Colon (tissue), 2 donors: ENCODE measurements around the gene CBR3.
"Not testable (repeated sequence)": the region's sequence is repeated elsewhere in the genome, so short reads cannot be mapped to it uniquely, and the experiment has no call there.

Source experiments
- FAIRE-seq: peaks from 2 replicates; lab custom pipeline; 2012; peaks lifted over from hg19 to GRCh38; lab: Jason Lieb, UNC
- donor health status: control.
- donor health status: control.

The CBR3 gene

DNA sequence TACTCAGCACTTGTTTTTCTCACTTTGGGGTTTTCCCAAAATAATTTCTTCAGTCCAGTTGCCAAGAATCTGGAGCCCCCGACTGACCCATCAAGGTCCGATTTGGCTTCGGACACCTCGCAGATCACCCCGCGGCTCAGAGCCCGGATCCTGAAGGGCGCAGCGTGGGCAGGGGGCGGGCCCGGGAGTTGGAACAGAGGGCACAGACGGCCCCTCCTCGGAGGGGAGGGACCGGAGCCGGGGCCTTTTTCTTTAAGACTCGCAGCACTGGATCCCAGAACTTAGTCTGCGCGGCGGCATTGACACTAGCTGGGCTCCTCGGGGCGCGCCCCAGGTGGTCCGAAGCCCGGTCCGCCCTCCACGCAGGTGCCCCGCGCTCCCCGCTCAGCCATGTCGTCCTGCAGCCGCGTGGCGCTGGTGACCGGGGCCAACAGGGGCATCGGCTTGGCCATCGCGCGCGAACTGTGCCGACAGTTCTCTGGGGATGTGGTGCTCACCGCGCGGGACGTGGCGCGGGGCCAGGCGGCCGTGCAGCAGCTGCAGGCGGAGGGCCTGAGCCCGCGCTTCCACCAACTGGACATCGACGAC, at the start of gene CBR3:
CBR3 (plus strand) TSS at position 277 of the 588 bp plus-strand sequence; CDS start at position 391, 114 bp downstream.
- FAIRE-seq, result no peak

GRCh38 chr21:36087362-36088138, 47.3 kb upstream of the CBR3 start:
- no peak for FAIRE-seq

DNA sequence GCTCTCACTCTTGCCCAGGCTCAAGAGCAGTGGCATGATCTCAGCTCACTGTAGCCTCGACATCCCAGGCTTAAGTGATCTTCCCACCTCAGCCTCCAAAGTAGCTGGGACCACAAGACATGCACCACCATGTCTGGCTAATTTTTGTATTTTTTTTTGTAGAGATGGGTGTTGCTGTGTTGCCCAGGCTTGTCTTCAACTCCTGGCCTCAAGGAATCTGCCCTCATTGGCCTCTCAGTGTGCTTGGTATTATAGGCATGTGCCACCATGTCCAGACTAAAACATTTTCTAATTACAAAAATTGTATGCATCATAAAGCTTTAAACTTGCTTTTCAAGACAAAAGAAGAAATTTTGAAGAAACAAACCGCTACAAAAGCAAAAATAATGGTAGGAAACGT, 44.9 kb upstream of the CBR3 start:
- FAIRE-seq, result no peak

DNA sequence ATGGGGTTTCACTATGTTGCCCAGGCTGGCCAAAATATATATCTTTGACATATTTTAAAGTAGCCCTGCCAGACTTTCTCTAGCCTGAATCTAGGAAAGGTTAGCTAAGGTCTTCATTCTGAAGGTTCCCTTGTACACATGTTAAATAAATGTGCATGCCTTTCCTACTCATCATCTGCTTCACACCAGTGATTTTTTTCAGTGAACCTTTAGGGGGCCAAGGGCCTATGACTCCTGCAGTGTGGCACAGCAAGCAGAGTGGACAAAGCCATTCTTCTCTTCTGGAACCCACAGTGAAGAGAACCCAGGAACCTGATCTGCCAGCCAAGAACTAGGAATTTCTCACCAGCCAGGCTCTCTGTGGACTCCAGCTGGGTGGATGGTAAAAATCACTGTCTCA, 42.2 kb upstream of the CBR3 start:
- no peak for FAIRE-seq

DNA sequence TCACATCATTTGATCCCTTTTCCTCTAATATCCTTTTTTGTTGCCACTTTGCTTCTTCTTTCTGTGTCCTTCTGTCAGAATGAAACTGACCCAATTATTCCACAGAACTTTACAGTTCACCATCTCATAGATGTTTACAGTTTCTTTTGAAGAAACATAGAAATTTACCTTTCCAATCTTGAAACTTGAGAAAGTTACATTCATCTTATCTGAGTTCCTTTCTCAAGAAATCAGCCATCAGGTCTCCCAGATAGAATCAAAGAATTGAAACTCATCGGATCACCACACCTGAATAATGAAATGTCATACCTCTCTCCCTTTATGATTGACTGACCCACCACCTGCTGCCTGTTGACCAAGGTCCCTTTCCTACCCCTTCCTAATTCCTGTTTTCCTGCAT, 41.4 kb upstream of the CBR3 start:
- FAIRE-seq, result no peak

GRCh38 chr21:36096398-36097290, 38.2 kb upstream of the CBR3 start:
- FAIRE-seq, result no peak

- FAIRE-seq, result no peak
These were observed 37.3 kb upstream of the CBR3 start for GRCh38 chr21:36097427-36098181.

- FAIRE-seq, result no peak
These were observed 36.7 kb upstream of the CBR3 start for GRCh38 chr21:36098182-36098532.

- no peak for FAIRE-seq
These were observed 35.9 kb upstream of the CBR3 start for GRCh38 chr21:36099000-36099399.

DNA sequence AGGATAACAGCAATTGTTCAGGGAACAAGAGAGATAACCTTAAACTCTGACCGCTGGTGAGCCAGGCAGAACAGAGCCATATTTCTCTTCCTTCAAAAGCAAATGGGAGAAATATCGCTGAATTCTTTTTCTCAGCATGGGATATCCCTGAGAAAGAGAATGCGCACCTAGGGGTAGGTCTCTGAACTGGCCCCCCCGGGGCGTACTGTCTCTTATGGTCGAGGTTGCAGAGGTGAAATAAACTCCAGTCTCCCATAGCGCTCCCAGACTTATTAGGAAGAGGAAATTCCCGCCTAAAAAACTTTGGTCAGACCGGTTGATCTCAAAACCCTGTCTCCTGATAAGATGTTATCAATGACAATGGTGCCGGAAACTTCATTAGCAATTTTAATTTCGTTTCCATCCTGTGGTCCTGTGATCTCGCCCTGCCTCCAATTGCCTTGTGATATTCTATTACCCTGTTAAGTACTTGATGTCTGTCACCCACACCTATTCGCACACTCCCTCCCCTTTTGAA, 35.1 kb upstream of the CBR3 start:
- FAIRE-seq, result not testable (repeated sequence)

- no peak for FAIRE-seq
These were observed 33.8 kb upstream of the CBR3 start for GRCh38 chr21:36100971-36101641.

GRCh38 chr21:36103434-36103833, 31.4 kb upstream of the CBR3 start:
- no peak for FAIRE-seq

GRCh38 chr21:36104317-36105300, 30.3 kb upstream of the CBR3 start:
- FAIRE-seq, result no peak

- FAIRE-seq, result no peak
These were observed 29.5 kb upstream of the CBR3 start for GRCh38 chr21:36105327-36105842.

DNA sequence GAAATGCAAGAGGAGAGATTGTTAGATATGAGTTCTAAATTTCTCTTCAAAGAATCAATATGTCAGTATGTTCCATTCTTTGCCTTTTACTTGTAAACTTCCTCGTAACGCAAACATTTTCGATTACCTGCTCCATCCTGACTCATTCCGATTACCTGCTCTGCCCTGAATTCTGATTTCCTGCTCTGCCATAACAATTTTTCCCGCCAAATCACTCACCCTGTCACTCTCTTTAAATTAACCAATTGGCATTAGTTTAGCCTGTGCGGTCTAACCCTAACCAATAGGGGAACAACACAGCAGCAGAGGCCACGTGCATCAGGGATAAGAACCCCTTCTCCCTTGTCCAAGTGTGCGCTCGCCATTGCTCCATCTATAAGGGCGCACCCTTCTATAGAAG, 25.0 kb upstream of the CBR3 start:
- no peak for FAIRE-seq

GRCh38 chr21:36111238-36111637, 23.6 kb upstream of the CBR3 start:
- FAIRE-seq, result no peak

DNA sequence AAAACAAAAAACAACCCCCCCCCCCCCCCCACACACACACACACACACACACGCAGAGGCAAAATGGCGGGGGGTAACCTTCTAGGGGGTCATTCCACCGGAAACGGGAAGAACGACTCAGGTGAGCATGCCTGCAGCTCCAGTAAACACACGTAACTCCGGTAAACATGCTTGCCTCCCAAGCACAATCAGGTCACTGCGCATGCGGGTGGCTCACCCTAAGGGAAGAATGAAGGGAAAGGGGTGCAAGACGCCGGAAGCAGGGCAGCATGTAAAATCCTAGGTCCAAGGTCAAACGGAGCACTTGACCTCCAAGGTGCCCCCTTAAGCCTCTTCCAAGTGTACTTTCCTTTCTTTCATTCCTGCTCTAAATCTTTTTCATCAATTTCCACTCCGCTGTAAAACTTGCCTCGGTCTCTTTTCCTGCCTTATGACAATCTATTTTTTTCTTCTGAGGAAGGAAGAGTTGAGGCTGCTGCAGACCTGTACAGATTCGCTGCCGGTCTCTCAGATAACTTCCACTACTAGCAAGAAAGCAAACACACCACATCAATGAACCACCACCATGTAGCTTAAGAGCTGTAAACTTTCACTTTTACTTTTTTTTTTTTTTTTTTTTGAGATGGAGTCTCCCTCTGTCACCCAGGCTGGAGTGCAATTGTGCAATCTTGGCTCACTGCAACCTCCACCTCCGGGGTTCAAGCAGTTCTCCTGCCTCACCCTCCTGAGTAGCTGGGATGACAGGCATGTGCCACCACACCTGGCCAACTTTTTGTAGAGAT, 21.0 kb upstream of the CBR3 start:
- no peak for FAIRE-seq

DNA sequence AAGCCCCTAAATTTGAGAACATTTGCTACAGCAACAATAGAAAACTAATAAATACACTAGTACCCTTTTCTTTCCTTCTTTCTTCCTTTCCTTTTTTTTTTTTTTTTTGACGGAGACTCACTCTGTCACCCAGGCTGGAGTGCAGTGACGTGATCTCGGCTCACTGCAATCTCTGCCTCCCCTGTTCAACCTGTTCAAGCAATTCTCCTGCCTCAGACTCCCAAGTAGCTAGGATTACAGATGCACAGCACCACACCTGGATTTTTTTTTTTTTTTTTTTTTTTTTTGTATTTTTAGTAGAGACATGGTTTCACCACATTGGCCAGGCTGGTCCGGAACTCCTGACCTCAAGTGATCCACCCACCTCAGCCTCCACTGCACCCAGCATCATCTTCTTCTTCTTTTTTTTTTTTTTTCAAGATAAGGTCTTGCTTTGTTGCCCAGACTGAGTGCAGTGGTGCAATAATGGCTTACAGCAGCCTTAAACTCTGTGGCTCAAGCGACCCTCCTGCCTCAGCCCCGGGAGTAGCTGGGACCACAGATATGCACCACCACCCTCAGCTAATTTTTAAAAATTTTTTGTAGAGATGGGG, 19.6 kb upstream of the CBR3 start:
- FAIRE-seq, result no peak

- no peak for FAIRE-seq
These were observed 17.6 kb upstream of the CBR3 start for GRCh38 chr21:36117286-36117741.
